GM18867 (cell line): Measurements from ENCODE around the gene TMEM121.
"Not testable (repeated sequence)": the region's sequence is repeated elsewhere in the genome, so short reads cannot be mapped to it uniquely, and the experiment has no call there.

Source experiments
- ATAC-seq: cut with Tn5 transposase; IDR thresholded peaks from one replicate; pipeline ENCODE4 v1.9.1; 2021; ENCODE audit warnings: mild to moderate bottlenecking, moderate library complexity; ENCODE audit not compliant: unreplicated experiment

TMEM121 gene

GRCh38 chr14:105567164-105568103 is 41.1 kb downstream of the TMEM121 start:
- ATAC-seq = not testable (repeated sequence)

DNA sequence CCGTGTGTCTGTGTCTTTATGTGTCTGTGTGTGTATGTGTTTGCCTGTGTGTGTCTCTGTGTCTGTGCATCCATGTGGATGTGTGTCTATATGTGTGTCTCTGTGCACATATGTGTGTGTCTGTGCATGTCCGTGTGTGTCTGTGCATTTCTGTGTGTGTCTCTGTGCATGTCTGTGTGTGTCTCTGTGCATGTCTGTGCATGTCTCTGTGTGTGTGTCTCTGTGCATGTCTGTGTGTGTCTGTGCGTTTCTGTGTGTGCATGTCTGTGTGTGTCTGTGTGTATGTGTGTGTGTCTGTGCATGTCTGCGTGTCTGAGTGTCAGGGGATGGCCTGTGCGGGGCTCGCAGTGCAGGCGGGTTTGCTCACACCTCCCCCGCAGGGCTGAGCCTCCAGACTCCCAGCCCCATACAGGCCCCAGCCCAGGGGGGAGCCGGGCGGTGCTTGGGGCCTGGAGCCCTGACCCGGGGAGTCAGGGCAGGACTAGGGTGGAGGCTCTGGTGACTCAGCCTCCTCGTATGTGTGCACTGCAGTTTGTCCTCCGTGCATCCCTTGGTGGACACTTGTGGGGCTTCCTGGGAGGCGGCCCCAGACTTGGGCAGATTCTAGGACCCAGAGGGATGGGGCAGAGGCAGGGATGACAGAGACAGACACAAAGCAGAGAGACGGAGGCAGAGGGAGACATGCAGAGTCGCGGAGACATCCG is 41.9 kb downstream of the TMEM121 start:
- ATAC-seq = peak; percentile 26

GRCh38 chr14:105568859-105569766 is 42.7 kb downstream of the TMEM121 start:
- ATAC-seq = no peak

- ATAC-seq = no peak
Observed at GRCh38 chr14:105570482-105570881, 44.1 kb downstream of the TMEM121 start.

- not testable (repeated sequence) for ATAC-seq
Observed at GRCh38 chr14:105571181-105571951, 45.0 kb downstream of the TMEM121 start.

DNA sequence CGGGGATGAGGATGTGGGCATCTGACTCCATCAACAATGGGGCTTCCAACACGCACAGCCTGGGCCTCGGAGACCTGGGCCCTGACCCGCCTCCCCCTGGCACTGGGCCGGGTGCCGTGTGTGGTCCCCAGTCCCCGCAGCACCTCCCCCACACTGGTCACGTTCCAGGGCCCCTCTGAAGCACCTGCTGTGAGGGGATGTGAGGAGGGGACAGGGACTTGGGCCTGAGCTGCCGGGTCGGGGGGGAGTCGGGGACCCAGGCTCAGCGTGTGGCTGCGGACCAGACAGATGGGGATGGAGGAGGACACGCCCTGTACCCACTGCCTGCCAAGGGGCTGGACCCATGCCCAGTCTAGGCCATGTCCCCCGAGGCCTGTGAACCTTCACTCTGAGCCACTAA is 45.7 kb downstream of the TMEM121 start:
- not testable (repeated sequence) for ATAC-seq

- ATAC-seq = not testable (repeated sequence)
Observed at GRCh38 chr14:105573841-105574240, 47.5 kb downstream of the TMEM121 start.

DNA sequence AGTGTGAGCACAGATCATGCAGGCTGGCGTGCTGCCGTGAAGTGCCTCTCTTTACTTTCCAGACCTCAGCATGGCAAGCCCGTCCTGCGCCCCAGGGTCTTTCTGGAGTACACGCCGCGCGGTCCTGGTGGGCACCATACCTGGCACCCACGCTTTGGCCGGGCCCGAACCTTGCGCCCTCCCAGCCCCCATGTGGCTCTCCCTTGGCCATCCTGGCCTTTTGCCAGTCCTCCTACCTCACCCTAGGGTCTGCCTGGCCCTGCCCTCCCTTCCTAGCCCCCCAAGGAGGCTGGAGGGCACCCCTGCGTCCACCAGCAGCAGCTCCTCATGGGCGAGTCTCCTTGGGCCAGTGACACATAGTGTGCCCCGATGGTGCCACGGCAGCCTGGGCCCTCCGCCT is 48.0 kb downstream of the TMEM121 start:
- peak; percentile 4 for ATAC-seq

DNA sequence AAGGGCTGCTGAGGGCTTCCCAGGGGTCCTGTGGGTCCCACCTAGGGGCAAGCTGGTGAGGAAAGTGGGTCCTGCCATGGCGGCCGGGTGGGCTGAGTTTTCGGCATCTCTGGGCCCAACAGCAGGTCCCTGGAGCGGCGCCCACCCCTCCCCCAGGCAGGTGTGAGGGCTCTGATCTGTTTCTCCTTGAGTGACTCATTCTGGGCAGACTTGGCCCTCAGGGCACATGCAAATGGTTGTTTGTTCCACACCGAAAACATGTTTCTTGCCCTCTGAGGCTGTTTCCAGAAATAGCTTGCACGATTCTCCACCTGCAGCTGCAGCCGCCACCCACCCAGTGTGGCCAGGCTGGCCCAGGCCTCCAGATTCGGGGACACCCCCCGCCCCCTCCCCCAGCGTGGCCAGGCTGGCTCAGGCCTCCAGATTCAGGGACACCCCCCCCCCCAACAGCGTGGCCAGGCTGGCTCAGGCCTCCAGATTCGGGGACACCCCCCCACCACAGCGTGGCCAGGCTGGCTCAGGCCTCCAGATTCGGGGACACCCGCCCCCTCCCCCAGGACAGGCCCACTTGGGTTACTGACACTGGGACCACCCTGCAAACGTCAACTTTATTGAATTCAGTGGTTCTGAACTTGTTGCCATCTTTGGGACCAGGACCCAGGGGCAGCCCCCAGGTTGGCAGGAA is 48.8 kb downstream of the TMEM121 start:
- peak; percentile 65 for ATAC-seq

GRCh38 chr14:105576525-105577088 is 50.2 kb downstream of the TMEM121 start:
- ATAC-seq = no peak

DNA sequence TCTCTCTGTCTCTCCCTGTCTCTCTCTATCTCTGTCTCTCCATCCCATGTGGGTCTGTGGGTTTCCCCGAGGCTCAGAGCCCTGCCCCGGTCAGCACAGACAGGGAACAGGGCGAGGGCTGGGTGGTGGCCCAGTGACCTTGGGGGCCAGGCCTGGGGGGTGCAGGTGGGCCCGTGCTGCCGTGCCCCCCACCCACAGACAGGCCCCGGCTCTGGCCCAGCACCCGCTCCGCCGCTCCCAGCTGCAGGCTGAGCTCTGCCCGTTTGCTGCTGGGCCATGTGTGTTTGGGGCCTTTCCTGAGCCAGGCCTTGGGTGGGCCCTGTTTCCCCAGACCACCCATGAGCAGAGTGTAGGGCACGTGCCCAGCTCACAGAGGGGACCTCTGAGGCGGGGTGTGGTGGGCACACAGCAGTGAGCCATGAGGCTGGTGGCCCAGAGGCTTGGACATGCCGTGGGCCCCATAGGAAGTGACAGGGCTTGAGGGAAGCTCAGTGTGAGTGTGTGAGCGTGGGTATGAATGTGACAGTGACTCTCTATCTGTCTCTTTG is 51.0 kb downstream of the TMEM121 start:
- ATAC-seq = no peak

- no peak for ATAC-seq
Observed at GRCh38 chr14:105578070-105578469, 51.7 kb downstream of the TMEM121 start.

DNA sequence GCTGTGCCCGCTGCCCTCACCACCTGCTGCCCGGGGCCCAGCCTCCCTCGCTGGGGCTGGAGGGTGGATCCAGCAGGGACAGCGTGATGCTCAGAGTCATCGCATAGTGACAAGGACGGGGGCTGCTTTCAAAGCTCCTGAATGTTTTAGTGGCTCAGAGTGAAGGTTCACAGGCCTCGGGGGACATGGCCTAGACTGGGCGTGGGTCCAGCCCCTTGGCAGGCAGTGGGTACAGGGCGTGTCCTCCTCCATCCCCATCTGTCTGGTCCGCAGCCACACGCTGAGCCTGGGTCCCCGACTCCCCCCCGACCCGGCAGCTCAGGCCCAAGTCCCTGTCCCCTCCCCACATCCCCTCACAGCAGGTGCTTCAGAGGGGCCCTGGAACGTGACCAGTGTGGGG is 52.8 kb downstream of the TMEM121 start:
- ATAC-seq = not testable (repeated sequence)
